Superior temporal gyrus (tissue), 1 donor: Measurements from ENCODE around the gene OSBPL3.

Experiments
- DNase-seq: peaks from one replicate; pipeline ENCODE4 v3.0.0-alpha.2; 2016; ENCODE audit errors: extremely low spot score

Gene OSBPL3

GRCh38 chr7:24894429-24895221 lies 85.4 kb downstream of the OSBPL3 start:
- no peak for DNase-seq

- no peak for DNase-seq
These were observed 88.7 kb downstream of the OSBPL3 start for GRCh38 chr7:24891311-24891735.

GRCh38 chr7:24889611-24890010 lies 90.4 kb downstream of the OSBPL3 start:
- no peak for DNase-seq

- DNase-seq, result no peak
These were observed 91.3 kb downstream of the OSBPL3 start for GRCh38 chr7:24888653-24889052.

GRCh38 chr7:24885716-24886115 lies 94.3 kb downstream of the OSBPL3 start:
- no peak for DNase-seq

GRCh38 chr7:24885305-24885704 lies 94.7 kb downstream of the OSBPL3 start:
- no peak for DNase-seq

- DNase-seq, result no peak
These were observed 95.6 kb downstream of the OSBPL3 start for GRCh38 chr7:24884401-24884800.

- DNase-seq, result no peak
These were observed 96.4 kb downstream of the OSBPL3 start for GRCh38 chr7:24883622-24884013.

GRCh38 chr7:24882989-24883621 lies 96.9 kb downstream of the OSBPL3 start:
- no peak for DNase-seq

GRCh38 chr7:24881623-24882022 lies 98.4 kb downstream of the OSBPL3 start:
- DNase-seq, result no peak

GRCh38 chr7:24880886-24881285 lies 99.1 kb downstream of the OSBPL3 start:
- DNase-seq, result no peak

GRCh38 chr7:24879291-24879690 lies 100.7 kb downstream of the OSBPL3 start:
- no peak for DNase-seq

- peak; percentile 81 for DNase-seq
These were observed 102.1 kb downstream of the OSBPL3 start for GRCh38 chr7:24877790-24878311.

GRCh38 chr7:24874791-24875190 lies 105.2 kb downstream of the OSBPL3 start:
- no peak for DNase-seq

- no peak for DNase-seq
These were observed 106.0 kb downstream of the OSBPL3 start for GRCh38 chr7:24873944-24874343.

GRCh38 chr7:24871770-24872169 lies 108.2 kb downstream of the OSBPL3 start:
- DNase-seq, result no peak

GRCh38 chr7:24870766-24871165 lies 109.2 kb downstream of the OSBPL3 start:
- no peak for DNase-seq

- DNase-seq, result no peak
These were observed 110.4 kb downstream of the OSBPL3 start for GRCh38 chr7:24869572-24869971.

GRCh38 chr7:24868741-24869140 lies 111.2 kb downstream of the OSBPL3 start:
- no peak for DNase-seq

- DNase-seq, result no peak
These were observed 113.9 kb downstream of the OSBPL3 start for GRCh38 chr7:24866004-24866615.

GRCh38 chr7:24864214-24864817 lies 115.7 kb downstream of the OSBPL3 start:
- DNase-seq, result no peak

GRCh38 chr7:24863626-24864025 lies 116.4 kb downstream of the OSBPL3 start:
- no peak for DNase-seq
